GM21423 (cell line): ENCODE measurements around the gene FRMD4A.

Experiments used
- ATAC-seq: cut with Tn5 transposase; IDR thresholded peaks from one replicate; pipeline ENCODE4 v1.9.1; 2021; ENCODE audit warnings: mild to moderate bottlenecking, moderate library complexity; ENCODE audit not compliant: unreplicated experiment

FRMD4A gene

DNA sequence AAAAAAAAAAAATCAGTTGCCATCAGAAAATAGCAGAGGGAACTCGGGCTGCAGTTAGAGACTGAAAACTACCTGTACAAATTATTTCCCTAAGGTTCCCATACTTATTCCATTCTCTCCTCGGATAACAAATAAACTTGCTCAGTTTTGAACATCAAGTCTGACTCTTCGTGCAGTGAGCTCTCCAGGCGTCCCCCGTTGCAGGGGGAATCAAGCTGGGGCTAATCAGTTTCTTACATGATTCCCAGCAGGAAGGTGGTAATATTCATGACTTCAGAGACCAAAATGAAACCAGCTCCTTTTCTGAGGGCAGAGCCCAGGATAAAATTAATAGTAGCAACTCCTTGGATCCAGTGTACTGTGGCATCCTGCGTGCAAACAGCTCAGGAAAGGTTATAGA, 135.3 kb downstream of the FRMD4A start:
- no peak for ATAC-seq

GRCh38 chr10:14192746-14193145, 138.0 kb downstream of the FRMD4A start:
- no peak for ATAC-seq

DNA sequence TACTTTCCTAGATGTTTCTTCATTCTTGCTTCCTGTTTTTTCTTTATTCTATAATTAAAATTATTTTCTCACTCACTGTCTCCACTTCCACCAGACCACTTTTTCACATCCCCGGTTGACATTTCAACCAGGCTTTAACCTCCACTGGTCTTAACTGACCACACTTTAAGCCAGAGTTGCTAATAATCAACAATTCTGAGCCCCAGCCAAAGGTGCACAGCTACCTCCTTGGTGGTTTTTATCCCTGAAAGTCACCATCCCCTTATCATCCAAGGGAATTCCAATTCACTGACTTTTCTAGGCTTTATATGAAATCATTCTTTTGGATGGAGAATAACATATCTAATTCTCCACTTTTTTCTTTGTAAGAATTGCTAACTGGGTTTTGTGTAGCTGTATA, 138.9 kb downstream of the FRMD4A start:
- no peak for ATAC-seq

- ATAC-seq: no peak
Observed at GRCh38 chr10:14191407-14191806, 139.3 kb downstream of the FRMD4A start.

GRCh38 chr10:14190702-14191101, 140.0 kb downstream of the FRMD4A start:
- ATAC-seq: no peak

GRCh38 chr10:14186245-14186644, 144.5 kb downstream of the FRMD4A start:
- ATAC-seq: no peak

DNA sequence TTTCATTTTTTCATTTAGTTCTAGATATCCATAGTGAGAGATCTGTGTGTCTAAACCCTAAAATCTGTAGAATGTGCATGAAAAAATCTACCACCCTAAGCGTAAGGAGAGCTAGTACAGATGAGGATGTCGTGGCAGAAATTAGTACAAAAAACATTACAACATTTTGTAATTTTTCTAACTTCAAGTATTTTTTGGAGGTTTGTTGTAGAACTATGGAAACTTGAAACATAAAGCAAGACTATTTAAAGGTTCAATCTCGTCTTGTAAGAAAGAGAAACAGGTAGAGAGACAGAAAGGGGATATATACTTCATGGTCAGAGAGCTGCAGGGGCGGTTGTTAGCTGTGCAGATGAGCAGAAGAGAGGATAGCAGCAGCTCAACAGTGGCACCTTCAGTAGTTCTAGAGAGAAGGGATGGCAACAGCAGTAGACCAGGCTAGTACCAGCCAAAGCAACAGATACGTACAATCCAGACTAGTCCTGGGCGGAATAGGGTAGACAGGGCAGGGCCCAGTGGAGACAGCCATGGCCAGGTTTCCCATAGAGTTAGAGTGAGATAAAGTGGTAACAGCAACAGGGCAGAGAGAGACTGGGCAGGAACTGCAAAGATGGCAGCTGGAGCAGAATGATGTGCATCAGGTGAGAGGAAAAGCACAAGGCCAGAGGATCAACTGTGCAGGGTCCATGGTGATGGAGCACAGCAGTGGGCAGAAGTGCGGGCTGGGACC, 145.2 kb downstream of the FRMD4A start:
- ATAC-seq: peak; percentile 59

- ATAC-seq: peak; percentile 71
Observed at GRCh38 chr10:14184841-14185315, 145.8 kb downstream of the FRMD4A start.

- ATAC-seq: no peak
Observed at GRCh38 chr10:14182781-14183180, 147.9 kb downstream of the FRMD4A start.

- no peak for ATAC-seq
Observed at GRCh38 chr10:14181567-14181936, 149.2 kb downstream of the FRMD4A start.

GRCh38 chr10:14180911-14181566, 149.7 kb downstream of the FRMD4A start:
- no peak for ATAC-seq

- no peak for ATAC-seq
Observed at GRCh38 chr10:14179251-14179650, 151.5 kb downstream of the FRMD4A start.

GRCh38 chr10:14173706-14174594, 156.8 kb downstream of the FRMD4A start:
- no peak for ATAC-seq

DNA sequence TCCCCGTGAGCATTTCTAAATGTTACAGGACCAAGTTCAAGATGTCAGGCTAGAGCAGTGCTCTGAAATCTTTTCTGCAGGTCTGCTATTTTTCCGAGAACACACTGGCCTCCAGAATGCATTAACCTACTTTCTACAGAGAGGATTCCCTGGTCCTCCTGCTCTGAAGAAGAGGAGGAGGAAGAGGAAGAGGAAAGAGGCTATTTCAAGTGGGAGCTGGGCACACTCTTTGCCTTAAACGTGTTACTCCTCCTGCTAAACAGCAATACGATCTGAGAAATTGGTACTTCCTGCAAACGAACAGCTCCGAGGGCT, 157.4 kb downstream of the FRMD4A start:
- ATAC-seq: no peak

DNA sequence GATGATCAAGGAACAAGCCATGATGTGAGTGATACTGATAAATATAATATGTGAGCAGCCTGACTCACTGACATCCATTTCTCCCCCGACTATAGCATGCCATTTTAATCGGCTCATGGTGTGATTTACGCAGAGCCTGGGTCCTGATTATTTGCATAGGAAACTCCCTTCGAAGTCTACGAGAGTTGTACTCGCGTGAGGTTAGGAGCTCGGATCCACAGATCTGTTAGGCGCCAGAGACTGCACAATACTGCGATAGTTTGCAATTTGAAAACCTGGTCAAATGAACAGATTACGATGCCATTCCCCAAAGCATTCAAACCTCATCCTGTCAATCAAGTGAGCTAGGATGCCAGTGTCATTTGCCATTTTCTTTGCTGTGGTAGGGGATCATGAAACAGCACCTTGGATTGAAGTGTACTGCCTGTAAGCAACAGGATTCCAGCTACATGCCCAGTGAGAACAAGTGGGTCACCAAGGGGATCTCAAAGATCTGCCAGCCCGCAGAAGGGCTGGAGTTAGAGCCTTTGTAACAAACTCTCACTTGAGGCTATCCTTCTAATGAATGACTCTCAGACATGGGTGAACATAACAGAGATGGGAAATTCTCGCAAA, 158.3 kb downstream of the FRMD4A start:
- no peak for ATAC-seq

DNA sequence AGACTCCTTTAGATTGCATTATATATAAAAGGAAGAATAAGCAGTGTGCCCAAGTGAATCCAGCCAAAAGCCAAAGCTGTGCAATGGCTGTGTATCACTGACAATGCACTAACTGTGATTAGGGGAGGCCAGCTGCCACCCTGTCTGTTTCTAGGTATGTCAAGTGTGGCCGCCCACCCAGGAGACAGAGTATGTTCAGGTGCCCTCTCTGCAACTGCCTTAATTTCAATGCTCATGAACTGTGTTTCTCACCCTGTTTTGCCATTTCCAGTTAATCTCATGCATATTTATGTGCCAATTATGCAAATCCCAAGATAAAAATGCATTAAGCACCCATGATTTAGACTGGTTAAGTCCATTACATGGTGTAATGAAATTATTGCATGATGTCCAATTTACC, 159.4 kb downstream of the FRMD4A start:
- ATAC-seq: no peak

GRCh38 chr10:14163377-14164086, 167.2 kb downstream of the FRMD4A start:
- ATAC-seq: no peak

- ATAC-seq: no peak
Observed at GRCh38 chr10:14162629-14163344, 167.9 kb downstream of the FRMD4A start.

- ATAC-seq: no peak
Observed at GRCh38 chr10:14162061-14162460, 168.7 kb downstream of the FRMD4A start.

GRCh38 chr10:14160299-14160698, 170.4 kb downstream of the FRMD4A start:
- ATAC-seq: no peak
